AG04450 (cell line): Measurements from ENCODE around the gene CYSRT1. TPM values are rescaled to one million over a fixed set of nuclear protein-coding genes. Genes with fewer than 3 reads are reported as not detected.

Source experiments
- CTCF ChIA-PET: fragments of 300-600, 350-600 bp; formaldehyde crosslinking; extraction: SDS; loops from one replicate; lab custom pipeline; 2022; ENCODE audit warnings: antibody characterized with exemption, inconsistent platforms; lab: Charles Lee
- POLR2A ChIA-PET: fragments of 350-600 bp; formaldehyde crosslinking; extraction: SDS; loops from one replicate; lab custom pipeline; 2021; ENCODE audit warnings: antibody characterized with exemption, inconsistent platforms; lab: Yijun Ruan, JAX
- DNase-seq: peaks from one replicate; pipeline ENCODE4 v3.0.0-alpha.2; 2011; ENCODE audit warnings: low read depth, low spot score
- H3K27ac ChIP-seq: one replicate; pipeline ENCODE4 v1.5.1; 2012; ENCODE audit warnings: low read depth, low read length, control low read depth
- H3K27me3 ChIP-seq: one replicate; pipeline ENCODE4 v1.6.0; 2012; ENCODE audit warnings: low read length; ENCODE audit not compliant: control insufficient read depth, insufficient read depth
- H3K4me3 ChIP-seq: 2 replicates; pipeline ENCODE4 v1.5.1; 2011; ENCODE audit warnings: mild to moderate bottlenecking, low read depth, low read length, control low read depth
- H3K9me3 ChIP-seq: 2 replicates; pipeline ENCODE4 v1.5.1; 2012; ENCODE audit warnings: low read length; ENCODE audit not compliant: control insufficient read depth, insufficient read depth
- polyA minus RNA-seq: library from RNA; depleted of rRNA, polyadenylated mRNA; stranded (reverse); fragments of >200 nt; gene quantifications from 2 replicates; pipeline ENCODE4 v1.2.3, GENCODE V29; 2011; rRNA and poly(A)+ RNA removed
- polyA plus RNA-seq: library from polyadenylated mRNA; depleted of rRNA; stranded (reverse); fragments of >200 nt; gene quantifications from 2 replicates; pipeline ENCODE4 v1.2.3, GENCODE V29; 2011; rRNA removed
- TF ChIP-seq, protein P1 (sequence below): IDR thresholded peaks from 2 replicates; pipeline ENCODE4 v1.5.1; 2011; ENCODE audit warnings: low read depth, low read length, control low read depth, inconsistent platforms

The CYSRT1 gene, protein sequence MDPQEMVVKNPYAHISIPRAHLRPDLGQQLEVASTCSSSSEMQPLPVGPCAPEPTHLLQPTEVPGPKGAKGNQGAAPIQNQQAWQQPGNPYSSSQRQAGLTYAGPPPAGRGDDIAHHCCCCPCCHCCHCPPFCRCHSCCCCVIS
- 0.27 and 0.56 TPM in 2 replicates for polyA plus RNA-seq
- 0.17 and 0.28 TPM in 2 replicates for polyA minus RNA-seq

DNA sequence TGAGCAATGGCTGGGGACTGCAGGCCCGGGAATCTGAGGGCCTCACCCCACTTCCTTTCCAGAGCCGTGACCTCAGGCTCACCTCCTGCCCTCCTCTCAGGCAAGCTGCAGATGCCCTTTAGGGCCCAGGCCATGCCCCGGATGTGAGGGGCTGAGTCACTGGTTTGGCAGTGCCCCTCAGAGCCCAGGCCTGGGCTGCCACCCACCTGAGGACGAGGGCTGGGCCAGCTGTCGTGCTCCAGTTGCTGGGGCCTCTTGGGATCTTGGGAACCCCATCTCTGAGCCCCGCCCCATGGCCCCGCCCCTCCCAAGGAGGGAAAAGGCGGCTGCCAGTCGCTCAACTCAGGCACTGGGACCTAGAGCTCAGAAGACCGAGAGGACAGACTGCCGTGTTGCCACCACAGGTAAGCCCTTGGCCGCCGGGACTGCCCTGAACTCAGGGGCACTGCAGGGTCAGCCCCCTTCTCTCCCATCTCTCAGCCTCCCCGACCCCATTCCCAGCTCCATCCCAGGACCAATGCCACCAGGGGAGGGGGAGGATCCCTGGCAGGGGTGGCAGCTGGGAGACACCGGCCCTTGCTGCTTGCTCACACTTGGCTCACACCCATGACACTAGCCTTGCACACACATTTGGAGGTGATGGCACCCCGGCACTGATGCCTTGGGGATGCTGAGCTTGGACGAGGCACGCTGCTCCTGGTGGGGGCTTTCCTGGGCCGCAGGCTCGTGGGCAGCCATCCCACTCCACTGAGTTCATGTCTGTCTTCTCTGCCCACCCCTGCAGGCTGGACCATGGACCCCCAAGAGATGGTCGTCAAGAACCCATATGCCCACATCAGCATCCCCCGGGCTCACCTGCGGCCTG lies at the start of gene CYSRT1:
Gene CYSRT1, plus strand, starts transcription at position 345 of the 865 bp plus-strand sequence. Its CDS starts 448 bp downstream, at position 793.
- ChIA-PET POLR2A (interaction anchor here (1.3 kb wide), 1 partner anchor 16 kb away, joined by 6 read pairs; the partner anchor contains the start of gene TUBB4B), CTCF (interaction anchor here (3.7 kb wide), 1 partner anchor 12 kb away, joined by 29 read pairs; no protein-coding TSS in a partner anchor)
- no peaks in the 10 kb centered on the region for H3K27me3 ChIP-seq
- DNase-seq: no peak
- TF ChIP-seq, protein P1, sequence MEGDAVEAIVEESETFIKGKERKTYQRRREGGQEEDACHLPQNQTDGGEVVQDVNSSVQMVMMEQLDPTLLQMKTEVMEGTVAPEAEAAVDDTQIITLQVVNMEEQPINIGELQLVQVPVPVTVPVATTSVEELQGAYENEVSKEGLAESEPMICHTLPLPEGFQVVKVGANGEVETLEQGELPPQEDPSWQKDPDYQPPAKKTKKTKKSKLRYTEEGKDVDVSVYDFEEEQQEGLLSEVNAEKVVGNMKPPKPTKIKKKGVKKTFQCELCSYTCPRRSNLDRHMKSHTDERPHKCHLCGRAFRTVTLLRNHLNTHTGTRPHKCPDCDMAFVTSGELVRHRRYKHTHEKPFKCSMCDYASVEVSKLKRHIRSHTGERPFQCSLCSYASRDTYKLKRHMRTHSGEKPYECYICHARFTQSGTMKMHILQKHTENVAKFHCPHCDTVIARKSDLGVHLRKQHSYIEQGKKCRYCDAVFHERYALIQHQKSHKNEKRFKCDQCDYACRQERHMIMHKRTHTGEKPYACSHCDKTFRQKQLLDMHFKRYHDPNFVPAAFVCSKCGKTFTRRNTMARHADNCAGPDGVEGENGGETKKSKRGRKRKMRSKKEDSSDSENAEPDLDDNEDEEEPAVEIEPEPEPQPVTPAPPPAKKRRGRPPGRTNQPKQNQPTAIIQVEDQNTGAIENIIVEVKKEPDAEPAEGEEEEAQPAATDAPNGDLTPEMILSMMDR: no peak
- H3K9me3 ChIP-seq: no peaks in the 10 kb centered on the region; the same call in 1 of the 2 replicates
- H3K27ac ChIP-seq: no peak within 1 kb of the TSS
- peak within 1 kb of the TSS; percentile 80 for H3K4me3 ChIP-seq

DNA sequence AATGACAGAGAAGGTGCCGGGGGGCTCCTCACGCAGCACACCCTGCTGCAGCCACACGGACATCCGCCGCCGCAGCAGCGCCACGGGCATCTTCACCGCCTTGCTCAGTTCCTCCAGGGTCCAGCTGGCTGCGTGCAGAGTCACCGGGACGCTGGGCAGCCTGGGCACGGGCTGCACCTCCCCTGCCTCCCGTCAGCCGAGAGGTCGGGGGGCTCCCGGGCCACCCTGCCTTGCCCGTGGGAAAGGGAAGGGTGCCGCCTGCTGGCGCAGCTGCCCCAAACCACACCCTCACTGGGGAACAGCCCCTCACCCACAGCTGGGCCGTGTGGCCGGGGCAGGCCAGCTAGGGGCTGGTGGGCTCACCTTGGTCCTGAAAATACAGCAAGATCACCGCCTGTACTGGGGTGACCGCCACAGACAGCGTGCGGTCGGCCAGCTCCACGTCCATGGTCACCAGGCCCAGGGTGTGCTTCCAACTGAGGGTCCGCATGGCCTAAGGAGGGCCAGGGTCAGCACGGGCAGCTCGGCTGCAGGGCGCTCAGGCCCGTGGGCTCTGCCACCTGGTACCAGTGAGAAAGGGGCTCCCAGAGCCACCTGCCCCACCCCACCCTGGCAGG lies 49.5 kb upstream of the CYSRT1 start:
- no peak for DNase-seq
- no peak overlapping the region for H3K27ac ChIP-seq
- H3K4me3 ChIP-seq: no peak overlapping the region
- POLR2A ChIA-PET: interaction anchor here (0.7 kb wide), 1 partner anchor 19 kb away, joined by 9 read pairs; no protein-coding TSS in a partner anchor
- peaks cover 23% of the 10 kb centered on the region for H3K27me3 ChIP-seq
- TF ChIP-seq, protein P1: 0 out of 2 replicates have a peak, but pooled peaks have one; percentile 30
- CTCF ChIA-PET: interaction anchor here (1.7 kb wide), 1 partner anchor 61 kb away, joined by 4 read pairs; no protein-coding TSS in a partner anchor
- H3K9me3 ChIP-seq: no peaks in the 10 kb centered on the region; the same call in 1 of the 2 replicates

DNA sequence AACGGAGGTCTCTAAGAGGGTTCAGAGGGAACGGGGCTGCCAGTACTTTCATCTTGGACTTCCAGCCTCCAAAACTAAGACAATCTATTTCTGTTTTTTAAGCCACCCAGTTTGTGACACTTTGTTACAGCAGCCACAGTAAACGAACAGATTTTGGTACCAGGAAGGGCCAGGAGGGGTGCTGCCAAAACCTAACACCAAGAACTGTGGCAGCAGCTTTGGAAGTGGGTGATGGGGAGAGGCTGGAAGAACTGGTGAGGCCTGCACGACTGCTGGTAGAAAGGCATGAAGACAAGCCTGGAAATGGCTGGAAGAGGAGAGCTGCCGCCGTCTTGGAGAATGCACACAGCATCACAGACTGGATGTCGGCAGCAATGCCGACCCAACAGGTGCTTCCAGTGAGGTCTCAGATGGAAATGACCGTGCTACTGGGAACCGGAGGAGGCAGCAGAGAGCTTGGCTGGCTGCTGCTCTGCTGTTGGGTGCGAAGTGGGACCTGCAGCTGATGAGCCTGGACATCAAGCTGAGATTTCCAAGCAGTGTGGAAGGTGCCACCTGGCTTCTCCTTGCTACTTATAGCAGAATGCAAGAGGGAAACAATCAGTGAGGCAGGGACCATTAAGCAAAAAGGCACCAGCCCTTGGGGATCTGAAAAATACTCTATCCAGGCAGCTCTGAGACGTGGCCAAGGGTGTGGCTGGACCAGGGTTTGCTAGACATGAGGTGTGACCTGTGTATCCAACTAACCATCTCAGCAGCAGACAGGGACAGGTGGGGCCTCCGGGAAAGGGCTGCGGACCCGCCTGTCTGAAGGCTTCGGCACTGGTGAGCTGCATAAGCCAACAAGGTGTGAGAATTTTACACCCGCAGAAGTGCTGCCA lies 48.4 kb upstream of the CYSRT1 start:
- Histone ChIP-seq H3K4me3 (no peak overlapping the region), H3K27me3 (peaks cover 14% of the 10 kb centered on the region), H3K9me3 (no peaks in the 10 kb centered on the region; the same call in 1 of the 2 replicates), H3K27ac (no peak overlapping the region)
- ChIA-PET POLR2A (interaction anchor here (0.5 to 1.0 kb wide), 3 partner anchors 12 to 134 kb away, joined by 3 to 10 read pairs (median 3); partner anchors contain the start of gene SSNA1), CTCF (interaction anchor here (0.6 to 1.7 kb wide), 4 partner anchors 13 to 77 kb away, joined by 3 to 8 read pairs (median 4); no protein-coding TSS in a partner anchor)
- TF ChIP-seq, protein P1: peak; percentile 69
- no peak for DNase-seq

DNA sequence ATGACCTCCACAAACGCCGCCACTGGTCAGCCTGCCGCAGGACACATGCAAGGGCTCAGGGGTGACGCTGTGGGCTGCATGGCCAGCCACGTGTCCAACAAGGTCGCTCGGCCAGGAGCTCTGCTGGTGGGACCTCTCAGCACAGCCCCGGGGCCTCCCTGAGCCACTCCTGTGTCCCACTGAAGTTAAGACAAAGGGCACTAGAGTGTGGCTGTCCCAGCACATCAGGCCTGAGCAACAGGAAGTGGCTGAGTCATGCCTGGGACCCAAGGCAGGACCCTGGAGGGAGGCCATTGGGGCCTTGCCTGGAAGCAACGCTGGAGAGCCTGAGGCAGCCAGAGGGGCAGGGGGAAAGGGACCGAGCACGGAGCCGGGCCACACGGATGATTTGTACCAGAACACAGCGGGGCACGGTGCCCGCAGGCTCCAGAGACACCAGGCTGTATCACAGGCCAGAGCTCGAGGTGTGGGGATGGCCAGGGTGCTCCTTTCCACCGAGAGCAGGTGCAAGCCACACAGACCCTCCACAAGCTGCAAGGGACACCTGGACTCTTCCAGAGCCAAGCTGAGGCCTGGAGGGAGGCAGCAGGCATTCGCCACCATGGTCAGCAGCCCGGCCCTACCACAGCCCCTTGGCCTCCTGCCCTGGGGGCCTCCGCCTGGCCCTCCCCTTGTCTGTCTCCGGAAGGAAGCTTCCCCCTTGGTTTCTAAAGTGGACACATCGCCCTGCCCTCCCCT lies 46.6 kb upstream of the CYSRT1 start:
- TF ChIP-seq, protein P1: no peak
- Histone ChIP-seq H3K27ac (no peak overlapping the region), H3K4me3 (no peak overlapping the region), H3K27me3 (peaks cover 5% of the 10 kb centered on the region), H3K9me3 (no peaks in the 10 kb centered on the region; the same call in 1 of the 2 replicates)
- ChIA-PET POLR2A (interaction anchor here (1.2 kb wide), 1 partner anchor 11 kb away, joined by 3 read pairs; no protein-coding TSS in a partner anchor), CTCF (no interaction called here)
- DNase-seq: no peak
